ENCODE results near the gene TRABD2A. TPM values are rescaled to one million over a fixed set of nuclear protein-coding genes. Genes with fewer than 3 reads are reported as not detected.

The TRABD2A gene
- total RNA-seq, 1 donor from 2014 or later = 0.54 TPM

DNA sequence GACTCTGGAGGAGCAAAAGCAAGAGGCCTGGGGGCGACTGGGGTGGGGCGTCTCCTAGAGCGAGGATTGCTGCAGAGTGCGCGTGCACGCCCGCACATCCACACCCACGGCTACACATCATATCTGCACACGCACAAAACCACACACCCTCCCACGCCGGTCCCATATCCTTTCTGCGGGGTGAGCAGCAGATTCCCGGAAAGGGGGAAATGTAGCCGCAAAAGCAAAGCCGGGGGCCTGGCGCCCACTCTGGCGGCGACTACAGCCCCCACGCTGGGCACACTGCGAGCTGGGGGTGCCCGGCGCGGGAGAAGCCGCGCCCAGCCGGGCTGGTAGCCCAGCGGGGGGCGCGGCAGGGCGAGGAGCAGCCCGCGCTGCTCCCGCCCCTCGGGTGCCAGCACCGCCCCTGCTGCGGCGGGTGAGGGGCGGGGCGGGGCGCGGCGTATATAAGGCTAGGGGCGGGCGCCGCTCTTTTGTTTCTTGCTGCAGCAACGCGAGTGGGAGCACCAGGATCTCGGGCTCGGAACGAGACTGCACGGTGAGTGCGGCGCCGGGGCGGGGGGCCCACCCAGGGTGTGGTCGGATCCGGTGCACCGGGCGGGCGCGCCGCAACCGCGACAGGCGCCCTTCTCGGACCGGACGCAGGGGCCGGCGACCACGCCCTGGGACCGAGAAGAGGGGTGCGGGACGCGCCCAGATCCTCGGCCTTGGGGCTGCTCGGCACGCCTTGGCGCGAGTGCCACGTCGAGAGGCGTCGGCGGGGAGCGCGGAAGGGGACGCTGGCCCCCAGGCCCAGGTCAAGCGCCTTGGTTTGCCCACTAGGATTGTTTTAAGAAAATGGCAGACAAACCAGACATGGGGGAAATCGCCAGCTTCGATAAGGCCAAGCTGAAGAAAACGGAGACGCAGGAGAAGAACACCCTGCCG is 24.6 kb upstream of the TRABD2A start, which contains the start of gene TMSB10:
Gene TMSB10, plus strand, starts transcription at position 476 of the 927 bp plus-strand sequence.
- intact Hi-C loops (cut with DNase I) = loop anchor here (2.0 to 5.0 kb wide), 2 partner anchors 23 to 67 kb away; partner anchors contain the start of gene KCMF1
- DNase-seq (ENCODE audit: low spot score) = peak; percentile 96

DNA sequence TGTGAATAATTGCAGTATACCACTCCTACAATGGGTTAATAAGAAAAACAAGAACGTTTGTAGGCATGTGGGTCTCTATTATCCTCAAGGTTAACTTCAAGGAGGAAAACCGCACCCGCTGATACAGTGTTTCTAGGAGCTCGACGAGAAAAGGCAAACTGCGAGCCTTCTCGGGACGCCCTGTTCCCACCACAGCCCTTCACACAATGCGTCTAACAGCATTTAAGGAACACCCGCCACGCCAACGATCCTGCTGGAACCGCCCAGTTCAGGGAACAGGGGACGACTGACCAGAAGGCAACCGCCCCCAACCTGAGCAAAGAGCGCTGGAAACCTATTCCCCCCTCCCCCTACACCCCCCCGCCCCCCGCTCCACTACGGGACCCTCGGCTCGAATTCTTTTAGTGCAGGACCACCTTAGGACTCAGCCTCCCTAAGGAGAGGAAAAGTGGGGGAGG is 23.9 kb upstream of the TRABD2A start:
- intact Hi-C loops (cut with DNase I) = loop anchor here (2.0 to 5.0 kb wide), 2 partner anchors 22 to 68 kb away; partner anchors contain the start of gene KCMF1
- peak; percentile 90 for DNase-seq (ENCODE audit: low spot score)

DNA sequence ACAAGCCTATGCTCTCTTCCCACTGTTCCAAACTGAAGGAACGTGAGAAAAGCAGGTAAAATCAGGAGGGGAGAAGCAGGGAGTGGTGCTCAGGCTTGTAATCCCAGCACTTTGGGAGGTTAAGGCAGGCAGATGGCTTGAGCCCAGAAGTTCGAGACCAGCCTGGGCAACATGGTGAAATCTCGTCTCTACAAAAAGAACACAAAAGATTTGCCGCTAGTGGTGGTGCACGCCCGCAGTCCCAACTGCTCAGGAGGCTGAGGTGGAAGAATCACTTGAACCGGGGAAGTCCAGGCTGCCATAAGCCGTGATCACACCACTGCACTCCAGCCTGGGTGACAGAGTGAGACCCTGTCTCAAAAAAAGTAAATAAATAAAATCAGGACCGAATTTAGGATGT is 23.3 kb upstream of the TRABD2A start:
- no peak for DNase-seq (ENCODE audit: low spot score)
- intact Hi-C loops (cut with DNase I) = loop anchor here (2.0 kb wide), 1 partner anchor 21 kb away; no protein-coding TSS in a partner anchor

DNA sequence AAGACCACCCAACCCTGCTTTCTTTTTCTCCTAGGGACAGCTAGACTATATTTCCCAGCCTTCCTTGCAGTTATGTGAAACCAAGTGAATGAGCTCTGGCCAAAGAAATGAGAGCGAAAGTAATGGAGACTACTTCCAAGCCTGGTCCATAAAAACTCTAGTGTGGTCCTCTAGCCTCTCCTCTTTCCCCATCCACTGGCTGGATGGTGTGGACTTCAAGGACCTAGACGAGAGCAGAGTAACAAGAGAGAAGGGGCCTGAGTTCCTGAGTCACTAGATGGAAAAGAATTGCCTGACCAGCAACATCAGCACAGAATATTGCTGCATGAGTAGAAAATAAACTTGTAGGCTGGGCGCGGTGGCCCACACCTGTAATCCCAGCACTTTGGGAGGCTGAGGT is 21.6 kb upstream of the TRABD2A start:
- intact Hi-C loops (cut with DNase I) = no loop called here
- no peak for DNase-seq (ENCODE audit: low spot score)

DNA sequence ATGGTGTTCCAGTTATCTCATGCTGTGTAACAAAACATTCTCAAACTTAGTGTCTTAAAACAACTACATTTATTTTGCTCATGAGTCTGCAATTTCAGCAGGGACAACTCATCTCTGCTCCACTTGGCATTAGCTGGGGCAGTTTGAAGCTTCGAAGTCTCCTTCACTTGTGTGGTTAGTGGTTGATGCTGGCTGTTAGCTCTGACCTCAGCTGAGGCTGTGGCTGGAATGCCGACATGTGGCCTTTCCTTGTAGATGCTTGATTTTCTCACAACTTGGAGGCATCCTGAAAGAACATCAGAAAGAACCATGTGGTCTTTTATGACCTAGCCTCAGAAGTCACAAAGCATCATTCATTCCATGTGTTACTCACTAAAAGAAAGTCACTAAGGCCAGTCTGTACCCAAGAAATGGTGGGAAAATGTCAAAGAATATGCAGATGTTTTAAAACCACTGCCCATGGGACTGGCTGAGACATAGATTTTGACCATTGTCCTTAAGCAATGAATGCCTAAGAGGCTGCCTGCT is 20.8 kb upstream of the TRABD2A start:
- DNase-seq (ENCODE audit: low spot score) = no peak
- intact Hi-C loops (cut with DNase I) = no loop called here

DNA sequence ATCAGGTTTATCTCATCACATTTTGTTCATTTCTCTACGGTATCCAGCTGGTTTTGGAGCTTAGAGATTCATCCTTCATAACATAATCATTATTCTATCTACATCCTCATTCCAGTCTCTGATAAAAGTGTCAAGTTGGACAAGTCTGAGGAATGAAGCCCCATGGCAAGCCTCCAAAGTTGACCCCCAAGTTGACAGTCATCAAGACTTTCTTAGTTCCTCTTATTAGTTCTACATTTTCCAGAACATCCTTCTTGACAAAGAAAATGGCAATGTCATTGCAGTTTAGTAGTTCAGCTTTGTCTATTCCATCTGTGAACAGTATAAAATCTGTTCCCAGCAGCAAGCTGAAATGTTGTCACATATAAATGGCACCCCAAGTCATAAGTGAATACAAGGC is 20.1 kb upstream of the TRABD2A start:
- no peak for DNase-seq (ENCODE audit: low spot score)
- intact Hi-C loops (cut with DNase I) = no loop called here

DNA sequence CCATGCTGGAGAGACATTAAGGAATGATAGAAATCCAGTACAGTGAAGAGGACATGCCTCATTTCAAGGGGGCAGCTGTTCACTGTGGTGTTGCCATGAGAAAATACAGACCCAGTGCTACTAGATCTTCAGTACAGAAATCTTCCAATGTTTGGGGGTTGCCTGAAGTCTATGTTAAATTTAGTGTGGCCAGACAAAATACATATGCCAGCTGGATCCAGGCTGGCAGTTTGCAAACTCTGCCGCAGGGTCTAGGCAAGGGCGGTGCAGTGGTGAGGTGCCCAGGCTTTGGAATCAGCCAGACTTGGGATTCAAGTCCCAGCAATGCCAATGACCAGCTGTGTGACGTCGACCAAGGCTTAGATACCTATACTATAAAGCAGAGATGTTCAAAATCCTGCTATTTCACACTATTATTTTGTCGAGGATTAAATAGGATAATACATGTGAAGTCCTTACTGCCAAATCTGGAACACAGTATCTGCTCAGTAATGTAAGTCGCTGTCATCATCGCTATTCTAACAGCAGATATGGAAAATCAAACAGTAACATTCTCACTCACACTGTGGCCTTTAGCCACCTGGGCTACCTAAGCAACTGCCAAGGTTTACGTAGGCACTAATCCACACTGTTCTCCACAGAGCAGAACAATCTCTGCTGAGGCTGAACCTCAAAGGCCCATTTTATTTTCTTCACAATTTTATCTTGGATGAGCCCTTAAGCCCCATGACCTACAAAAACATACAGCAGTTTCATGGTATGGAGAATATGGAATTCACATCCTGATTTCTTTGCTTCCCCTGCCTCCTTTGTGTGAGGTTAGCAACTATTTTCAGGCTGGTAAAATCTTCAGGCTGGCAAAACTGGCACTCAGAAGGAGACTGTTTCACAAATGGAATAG is 18.7 kb upstream of the TRABD2A start:
- intact Hi-C loops (cut with DNase I) = no loop called here
- DNase-seq (ENCODE audit: low spot score) = no peak

DNA sequence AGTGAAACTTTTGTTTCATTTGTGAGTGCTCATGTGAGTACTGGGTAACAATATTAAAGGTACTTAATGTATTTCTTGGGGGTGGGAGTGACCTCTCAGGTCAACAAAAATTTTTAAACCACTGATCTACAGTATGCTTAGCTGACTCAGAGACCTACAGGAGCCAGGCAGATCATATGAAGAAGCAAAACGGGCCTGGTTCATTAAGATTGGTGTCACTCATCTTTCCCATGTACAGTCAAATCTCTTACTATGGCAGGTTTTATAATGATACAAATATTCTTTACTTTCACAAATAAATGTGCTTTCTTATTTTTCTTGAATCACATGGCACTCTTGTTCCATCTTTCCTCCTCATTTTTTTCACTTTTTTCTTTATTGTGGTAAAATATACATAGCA is 16.9 kb upstream of the TRABD2A start:
- DNase-seq (ENCODE audit: low spot score) = no peak
- intact Hi-C loops (cut with DNase I) = no loop called here

DNA sequence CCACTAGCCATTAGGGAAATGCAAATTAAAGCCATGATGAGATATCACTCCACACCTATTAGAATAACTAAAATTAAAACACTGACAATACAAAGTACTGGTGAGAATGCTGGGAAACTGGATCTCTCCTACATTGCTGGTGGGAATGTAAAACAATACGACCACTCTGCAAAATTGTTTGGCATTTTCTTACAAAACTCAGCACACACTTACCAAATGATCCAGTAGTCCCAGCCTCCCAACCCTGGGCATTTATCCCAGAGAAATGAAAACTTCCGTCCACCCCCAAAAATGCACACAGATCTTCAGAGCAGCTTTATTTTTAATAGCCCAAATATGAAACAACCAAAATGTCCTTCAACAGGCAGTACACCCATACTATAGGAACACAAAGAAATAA is 15.7 kb upstream of the TRABD2A start:
- intact Hi-C loops (cut with DNase I) = no loop called here
- no peak for DNase-seq (ENCODE audit: low spot score)

DNA sequence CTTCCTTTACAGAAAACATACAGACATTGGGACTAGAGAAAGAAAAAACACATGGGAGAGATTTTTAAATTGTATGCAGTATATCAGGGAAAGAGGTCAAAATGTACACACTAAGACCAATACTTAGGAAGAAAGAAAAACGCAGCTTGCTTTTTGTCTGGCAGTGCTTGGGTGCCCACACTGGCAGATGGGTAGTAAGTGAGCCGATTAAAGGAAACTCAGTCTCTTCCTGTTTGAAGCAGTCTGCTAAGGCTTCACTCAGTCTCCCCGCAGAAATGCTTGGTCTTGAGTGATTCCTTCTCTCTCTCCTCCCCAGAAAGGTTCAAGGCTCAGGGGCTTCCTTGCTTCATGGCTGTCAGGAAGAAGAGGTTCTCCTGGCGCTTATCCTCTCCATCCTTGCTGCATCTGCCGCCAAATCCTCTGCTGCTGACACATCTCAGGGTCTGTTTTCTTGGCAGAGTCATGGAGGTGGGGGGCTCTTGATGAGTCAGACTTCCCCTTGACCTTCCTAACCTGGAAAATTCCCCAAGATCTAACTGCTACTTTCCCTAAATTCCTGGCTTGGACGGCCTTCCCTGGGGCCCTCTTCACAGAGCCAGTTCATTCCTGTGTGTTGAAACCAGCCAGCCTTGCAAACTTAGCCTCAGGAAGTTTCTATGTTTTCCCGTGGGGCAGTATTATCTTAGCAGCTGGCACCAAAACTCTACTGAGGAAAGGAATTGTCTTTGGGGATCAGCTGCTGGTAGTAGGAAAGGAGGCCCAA is 14.1 kb upstream of the TRABD2A start:
- no peak for DNase-seq (ENCODE audit: low spot score)
- intact Hi-C loops (cut with DNase I) = no loop called here

DNA sequence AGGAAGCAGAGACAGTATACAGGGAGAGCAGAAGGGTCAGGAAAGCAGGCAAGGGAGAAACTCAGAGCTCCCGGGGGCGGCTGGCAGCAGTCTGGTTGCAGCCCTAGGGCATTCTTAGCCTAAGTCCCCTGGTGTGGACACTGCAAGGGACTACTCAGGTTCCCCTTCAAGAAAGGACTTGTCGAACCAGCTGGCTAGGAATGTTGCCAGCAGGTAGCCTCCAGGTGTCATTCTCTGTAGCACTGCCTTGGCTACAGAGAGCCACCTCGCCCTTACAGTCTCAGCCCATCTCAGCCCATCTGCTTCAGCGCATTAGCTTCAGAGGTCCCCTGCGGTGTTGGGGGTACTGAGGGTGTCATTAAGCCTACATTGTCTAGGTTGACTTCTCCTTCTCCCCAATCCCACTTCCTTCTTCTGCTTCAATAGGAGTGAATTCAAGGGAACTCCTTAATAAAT is 13.3 kb upstream of the TRABD2A start:
- intact Hi-C loops (cut with DNase I) = no loop called here
- no peak for DNase-seq (ENCODE audit: low spot score)

DNA sequence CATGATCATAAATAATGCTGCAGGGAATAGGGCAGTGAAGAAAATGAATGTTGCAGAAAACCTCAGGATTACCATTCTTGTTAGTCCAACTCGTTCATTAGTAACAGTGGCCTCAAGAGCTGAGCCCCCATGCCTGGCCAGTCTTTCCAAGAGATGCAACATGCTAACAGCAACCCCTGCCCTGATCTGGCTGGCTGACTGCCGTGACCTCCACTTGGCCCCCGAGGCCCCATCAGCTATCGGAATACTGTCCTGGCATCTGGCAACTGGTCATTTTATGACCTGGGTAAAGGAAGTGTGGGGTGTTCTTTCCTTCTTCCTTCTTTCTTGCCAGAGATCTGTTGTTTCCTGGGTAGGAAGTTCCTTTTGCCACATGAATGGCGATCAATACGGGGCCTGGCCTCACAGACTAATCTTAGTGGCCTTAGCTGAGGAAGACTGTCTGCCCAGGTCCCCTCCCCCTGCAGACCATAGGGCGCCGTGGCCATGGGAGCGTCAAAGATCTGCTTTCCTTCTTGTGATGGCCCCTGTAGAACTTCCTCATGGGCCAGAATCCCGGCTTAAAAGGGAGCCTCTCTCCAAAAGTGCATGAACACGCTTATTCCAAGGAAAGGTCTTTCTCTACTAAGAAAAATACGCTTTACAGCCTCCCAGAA is 10.6 kb upstream of the TRABD2A start:
- no peak for DNase-seq (ENCODE audit: low spot score)
- intact Hi-C loops (cut with DNase I) = no loop called here

DNA sequence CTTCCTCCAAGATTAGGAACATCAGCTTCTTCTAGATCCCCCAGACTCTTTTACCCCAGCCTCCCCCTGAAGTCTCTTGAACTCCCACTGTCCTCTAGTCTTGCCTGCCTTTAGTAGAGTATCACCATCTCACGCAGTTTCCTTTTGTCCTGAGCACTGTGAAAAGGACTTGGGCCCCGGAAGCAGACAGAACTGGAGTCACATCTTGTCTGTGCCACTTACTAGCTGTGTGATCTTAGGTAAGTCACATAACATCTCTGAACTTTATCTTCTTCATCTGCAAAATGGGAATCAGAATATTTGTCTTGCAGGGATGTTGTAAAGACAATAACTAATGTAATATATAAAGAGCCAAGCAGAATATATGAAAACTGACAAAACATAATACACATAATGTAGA is 8.4 kb upstream of the TRABD2A start:
- DNase-seq (ENCODE audit: low spot score) = no peak
- intact Hi-C loops (cut with DNase I) = loop anchor here (10.0 kb wide), 1 partner anchor 395 kb away; no protein-coding TSS in a partner anchor

DNA sequence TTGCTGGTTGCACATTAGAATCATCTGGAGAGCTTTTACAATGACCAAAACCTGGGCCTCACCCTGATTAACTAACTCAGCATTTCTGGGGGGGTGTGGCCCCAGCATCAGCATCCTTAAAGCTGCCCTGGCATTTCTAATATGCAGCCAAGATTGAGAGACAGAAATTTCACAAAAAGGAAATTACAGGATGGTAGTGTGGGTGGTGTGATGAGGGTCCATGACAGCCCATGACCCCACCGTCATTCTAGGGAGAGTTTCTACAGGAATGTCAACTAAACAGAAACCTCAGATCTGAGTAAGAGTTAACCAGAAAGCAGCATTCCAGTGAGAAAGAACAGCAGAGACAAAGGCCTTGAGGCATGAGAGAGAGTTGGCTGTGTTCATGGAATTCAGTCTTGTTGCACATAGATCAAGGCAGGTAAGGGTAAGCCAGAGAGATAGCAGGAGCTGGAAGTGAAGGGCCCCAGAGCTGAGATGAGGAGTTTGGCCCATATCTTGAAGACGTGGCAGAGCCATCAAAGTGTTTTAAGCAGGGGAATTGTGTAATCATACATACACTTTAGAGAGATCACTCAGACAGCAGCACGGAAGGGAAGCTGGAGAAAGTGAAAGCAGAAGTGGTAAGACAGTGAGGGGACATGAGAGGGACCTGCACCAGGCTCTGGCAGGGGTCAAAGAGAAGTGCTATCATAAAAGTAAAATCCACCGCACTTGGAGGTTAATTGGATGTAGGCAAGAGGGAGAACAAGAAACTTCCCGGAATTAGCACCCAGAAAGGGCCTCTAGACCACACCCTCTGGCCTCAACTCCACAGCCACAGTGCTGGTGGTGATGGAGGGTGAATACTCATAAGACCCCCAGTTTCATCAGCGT is 7.8 kb upstream of the TRABD2A start:
- intact Hi-C loops (cut with DNase I) = loop anchor here (10.0 kb wide), 1 partner anchor 394 kb away; no protein-coding TSS in a partner anchor
- no peak for DNase-seq (ENCODE audit: low spot score)

DNA sequence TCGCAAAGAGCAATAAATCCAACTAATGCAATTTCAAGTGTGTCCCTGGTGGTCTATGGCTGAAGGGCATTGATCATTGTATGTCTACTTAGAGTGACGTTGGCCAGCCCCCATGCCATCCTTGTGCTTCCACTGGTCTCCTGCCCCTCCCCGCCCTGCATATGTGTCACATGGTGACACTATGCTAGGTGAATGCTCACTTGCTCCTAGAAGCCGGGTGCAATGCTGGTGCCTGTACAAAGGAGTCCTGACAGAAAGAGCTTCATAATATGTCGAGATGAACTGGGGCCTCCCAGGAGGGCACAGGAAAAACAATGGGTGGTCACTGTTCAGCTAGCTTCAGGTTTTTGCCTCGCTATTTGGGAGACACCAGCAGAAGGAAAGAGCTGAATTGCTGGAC is 5.9 kb upstream of the TRABD2A start:
- DNase-seq (ENCODE audit: low spot score) = no peak
- intact Hi-C loops (cut with DNase I) = loop anchor here (10.0 kb wide), 1 partner anchor 392 kb away; no protein-coding TSS in a partner anchor

DNA sequence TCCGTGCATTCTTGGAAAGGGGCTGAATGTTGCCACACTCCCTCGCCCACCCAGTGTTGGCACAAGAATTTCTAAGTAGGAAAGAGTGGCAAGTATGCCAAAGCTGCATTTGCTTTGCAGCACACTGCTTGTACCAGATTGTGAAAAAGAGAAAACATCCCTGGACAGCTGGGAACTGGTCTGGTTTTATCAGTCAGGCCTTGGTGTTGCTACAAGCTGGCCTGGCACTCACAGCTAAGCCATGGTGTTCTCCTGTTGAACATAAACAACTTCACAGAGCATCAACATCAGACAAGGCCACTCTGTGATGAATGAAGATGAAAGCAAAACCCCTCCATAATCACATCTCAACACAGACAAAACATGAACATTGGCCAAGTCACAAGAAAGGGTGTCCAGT is 4.2 kb upstream of the TRABD2A start:
- DNase-seq (ENCODE audit: low spot score) = no peak
- intact Hi-C loops (cut with DNase I) = loop anchor here (10.0 kb wide), 1 partner anchor 390 kb away; no protein-coding TSS in a partner anchor

DNA sequence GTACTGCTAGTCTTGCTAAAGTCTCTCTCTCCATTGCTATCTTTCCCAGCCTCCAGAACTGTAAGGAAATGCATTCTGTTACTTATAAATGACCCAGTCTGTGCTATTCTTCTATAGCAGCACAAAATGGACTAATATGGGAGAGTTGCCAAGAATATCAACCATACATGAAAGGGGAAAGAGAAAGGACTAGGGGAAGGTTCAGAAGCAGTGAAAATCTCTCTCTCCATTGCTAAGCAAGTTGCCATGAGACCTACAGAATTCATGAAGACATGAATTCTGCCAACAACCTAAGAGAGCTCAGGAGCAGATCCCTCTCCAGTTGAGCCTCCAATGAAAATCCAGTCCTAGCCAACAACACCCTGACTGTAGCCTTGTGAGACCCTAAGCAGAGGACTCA is 3.6 kb upstream of the TRABD2A start:
- intact Hi-C loops (cut with DNase I) = loop anchor here (5.0 to 10.0 kb wide), 2 partner anchors 43 to 390 kb away; no protein-coding TSS in a partner anchor

More for the DNA sequence above, 3.6 kb upstream of the TRABD2A start:
- no peak for DNase-seq (ENCODE audit: low spot score)
